Measurements from ENCODE around the gene CELA3A. TPM values are rescaled to one million over a fixed set of nuclear protein-coding genes. Genes with fewer than 3 reads are reported as not detected.
A peak's percentile ranks its signal among the peaks of the same experiment; 100 is the strongest.

The CELA3A gene
- total and polyA plus RNA-seq, 10 of the 15 experiments (the other 5 are each of a cell fraction or from before 2014, with no cell fraction given), result 7.6 TPM; not detected in 9

- TF ChIP-seq RELB (IDR thresholded peaks at IDR 0.05; ENCODE audit: low read depth), result peak; percentile 51; the same call in 1 of the 2 replicates
- TF ChIP-seq ESRRA (IDR thresholded peaks at IDR 0.05; ENCODE audit: low read length), result no peak
- no peak for TF ChIP-seq KDM1A (IDR thresholded peaks at IDR 0.05; ENCODE audit: borderline replicate concordance)
- no peak for TF ChIP-seq ZNF592 (IDR thresholded peaks at IDR 0.05)
- peak; percentile 59; the same call in 1 of the 2 replicates for TF ChIP-seq NR2F1 (conservative IDR thresholded peaks at IDR 0.05)
- TF ChIP-seq PKNOX1 (IDR thresholded peaks at IDR 0.05), result 0 out of 2 replicates have a peak, but pooled peaks have one; percentile 16
- 0 out of 2 replicates have a peak, but pooled peaks have one; percentile 29 for TF ChIP-seq CHD1 (IDR thresholded peaks at IDR 0.05; ENCODE audit: low read depth, low read length)
- no peak for TF ChIP-seq E2F8 (IDR thresholded peaks at IDR 0.05; ENCODE audit: low read depth, partially characterized antibody)
- TF ChIP-seq NR2C2 (IDR thresholded peaks at IDR 0.05; ENCODE audit: borderline replicate concordance, control insufficient read depth, insufficient read length, low read depth), result no peak
- TF ChIP-seq SREBF2 (IDR thresholded peaks at IDR 0.05; ENCODE audit: low read length), result no peak
- TF ChIP-seq SUZ12 (IDR thresholded peaks at IDR 0.05; ENCODE audit: unreplicated experiment), result no peak
- TF ChIP-seq EED (IDR thresholded peaks at IDR 0.05; ENCODE audit: low read depth), result 0 out of 2 replicates have a peak, but pooled peaks have one; percentile 12
- TF ChIP-seq YY1 (IDR thresholded peaks at IDR 0.05; ENCODE audit: low read depth, low read length), result peak; percentile 59
These were observed 51.8 kb downstream of the CELA3A start (continued) for GRCh38 chr1:22053017-22053860.

Data from GM12878 (cell line).